ENCODE data around the gene PRPF6. TPM values are rescaled to one million over a fixed set of nuclear protein-coding genes. Genes with fewer than 3 reads are reported as not detected.
A peak's percentile ranks its signal among the peaks of the same experiment; 100 is the strongest.

The PRPF6 gene
- total RNA-seq, 1 donor from 2014 or later, result 81.5 TPM

DNA sequence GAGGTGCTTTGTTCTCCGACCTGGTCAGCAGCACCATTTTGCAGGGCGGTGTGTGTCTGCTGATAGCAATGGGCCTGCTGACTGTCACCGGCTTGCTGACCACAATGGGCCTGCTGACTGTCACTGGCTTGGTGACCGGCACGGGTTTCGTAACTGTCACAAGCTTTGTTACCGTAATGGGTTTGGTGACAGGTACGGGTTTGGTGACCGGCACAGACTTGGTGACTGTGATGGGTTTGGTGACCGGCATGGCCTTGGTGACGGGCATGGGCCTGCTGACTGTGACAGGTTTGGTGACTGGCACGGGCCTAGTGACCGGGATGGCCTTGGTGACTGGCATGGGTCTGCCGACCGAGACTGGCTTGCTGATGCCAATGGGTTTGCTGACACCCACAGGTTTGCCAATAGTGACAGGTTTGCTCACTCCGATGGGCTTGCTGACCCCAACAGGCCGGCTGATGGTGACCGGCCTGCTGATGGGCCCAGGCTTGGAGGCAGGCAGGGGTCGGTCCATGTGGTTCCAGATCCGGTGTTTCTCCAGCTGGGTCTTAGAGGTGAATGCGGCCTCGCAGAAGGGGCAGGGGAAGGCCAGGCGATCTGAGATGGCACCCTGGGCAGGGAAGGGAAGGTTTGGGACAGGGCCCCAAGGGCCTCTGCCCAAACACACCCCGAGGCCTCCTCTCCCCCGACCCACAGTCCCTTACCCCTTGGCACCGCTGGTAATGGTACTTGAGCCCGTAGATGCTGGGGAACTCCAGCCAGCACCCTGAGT, 14.6 kb upstream of the PRPF6 start:
- H3K27me3 Mint-ChIP-seq (ENCODE audit: low read depth), result peaks cover 3% of the 10 kb centered on the region
- peaks cover 2% of the 10 kb centered on the region for H3K36me3 Mint-ChIP-seq (ENCODE audit: low read depth)
- H3K4me1 Mint-ChIP-seq, result no peaks in the 10 kb centered on the region
- H3K9me3 Mint-ChIP-seq, result no peaks in the 10 kb centered on the region
- H3K4me3 Mint-ChIP-seq, result peak overlapping the region; percentile 44
- TF ChIP-seq, protein P1, sequence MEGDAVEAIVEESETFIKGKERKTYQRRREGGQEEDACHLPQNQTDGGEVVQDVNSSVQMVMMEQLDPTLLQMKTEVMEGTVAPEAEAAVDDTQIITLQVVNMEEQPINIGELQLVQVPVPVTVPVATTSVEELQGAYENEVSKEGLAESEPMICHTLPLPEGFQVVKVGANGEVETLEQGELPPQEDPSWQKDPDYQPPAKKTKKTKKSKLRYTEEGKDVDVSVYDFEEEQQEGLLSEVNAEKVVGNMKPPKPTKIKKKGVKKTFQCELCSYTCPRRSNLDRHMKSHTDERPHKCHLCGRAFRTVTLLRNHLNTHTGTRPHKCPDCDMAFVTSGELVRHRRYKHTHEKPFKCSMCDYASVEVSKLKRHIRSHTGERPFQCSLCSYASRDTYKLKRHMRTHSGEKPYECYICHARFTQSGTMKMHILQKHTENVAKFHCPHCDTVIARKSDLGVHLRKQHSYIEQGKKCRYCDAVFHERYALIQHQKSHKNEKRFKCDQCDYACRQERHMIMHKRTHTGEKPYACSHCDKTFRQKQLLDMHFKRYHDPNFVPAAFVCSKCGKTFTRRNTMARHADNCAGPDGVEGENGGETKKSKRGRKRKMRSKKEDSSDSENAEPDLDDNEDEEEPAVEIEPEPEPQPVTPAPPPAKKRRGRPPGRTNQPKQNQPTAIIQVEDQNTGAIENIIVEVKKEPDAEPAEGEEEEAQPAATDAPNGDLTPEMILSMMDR (conservative IDR thresholded peaks at IDR 0.05), result no peak
- no peak for DNase-seq (ENCODE audit: low read depth, low spot score)
- H3K27ac Mint-ChIP-seq (ENCODE audit: unreplicated experiment), result no peak overlapping the region

DNA sequence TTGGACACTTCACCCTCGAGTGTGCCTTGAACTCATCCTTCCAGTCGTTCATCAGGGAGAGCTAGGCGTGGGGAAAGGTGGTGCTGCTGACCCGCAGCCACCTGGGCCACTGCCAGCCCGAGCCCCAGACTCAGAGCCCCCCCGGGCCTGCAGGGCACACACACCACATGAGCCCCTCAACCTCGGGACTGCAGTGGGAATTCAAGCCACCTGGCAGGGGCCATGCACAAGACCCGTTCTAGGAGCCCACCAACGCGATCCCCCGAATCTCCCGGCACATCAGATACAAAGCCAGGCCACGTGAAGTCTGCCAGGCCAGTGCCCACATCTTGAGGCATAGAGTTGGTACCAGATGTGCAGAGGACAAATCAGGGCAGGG, 14.0 kb upstream of the PRPF6 start:
- TF ChIP-seq, protein P1 (conservative IDR thresholded peaks at IDR 0.05), result no peak
- Mint-ChIP-seq H3K27ac (ENCODE audit: unreplicated experiment) (no peak overlapping the region), H3K4me3 (peak overlapping the region; percentile 31), H3K4me1 (no peaks in the 10 kb centered on the region), H3K36me3 (ENCODE audit: low read depth) (peaks cover 2% of the 10 kb centered on the region), H3K27me3 (ENCODE audit: low read depth) (peaks cover 3% of the 10 kb centered on the region), H3K9me3 (no peaks in the 10 kb centered on the region)
- no peak for DNase-seq (ENCODE audit: low read depth, low spot score)

DNA sequence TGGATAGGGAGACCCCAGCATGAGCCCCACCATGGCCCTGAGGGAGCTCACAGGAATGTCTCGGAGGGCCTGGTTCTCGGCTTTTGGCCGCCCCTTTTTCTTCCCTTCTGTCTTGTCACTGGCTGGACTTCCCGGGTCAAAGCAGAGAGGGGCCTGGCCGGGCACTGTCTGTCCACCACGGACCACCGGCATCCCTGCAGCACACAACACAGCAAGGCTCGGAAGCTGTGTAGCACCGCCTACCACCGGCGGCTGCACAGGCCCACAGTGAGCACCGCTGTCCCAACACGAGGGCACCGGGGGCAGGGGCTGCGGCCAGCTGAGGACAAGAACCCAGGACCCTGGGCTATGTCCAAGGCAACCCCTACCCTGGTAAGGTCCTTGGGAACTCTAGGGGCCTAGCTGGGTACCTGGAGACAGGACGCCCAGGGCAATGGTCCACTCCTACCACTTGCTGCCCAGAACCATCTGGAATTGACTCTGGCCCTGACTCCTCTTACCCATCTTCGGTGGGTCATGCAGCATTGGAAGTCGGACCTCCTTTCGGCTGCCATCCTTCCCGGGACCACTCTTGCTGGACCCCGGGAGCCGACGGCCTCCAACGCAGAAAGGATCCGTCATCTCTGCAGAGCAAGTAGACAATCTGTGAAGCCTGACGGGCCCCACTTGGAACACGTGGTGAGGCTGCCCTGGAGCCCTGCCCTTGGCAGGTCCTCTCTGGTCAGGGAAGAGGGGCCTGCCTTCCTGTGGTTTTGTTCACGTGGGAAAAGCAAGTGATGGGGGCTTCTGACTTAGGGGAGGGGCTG, 13.4 kb upstream of the PRPF6 start:
- no peak overlapping the region for H3K27ac Mint-ChIP-seq (ENCODE audit: unreplicated experiment)
- H3K4me1 Mint-ChIP-seq, result peaks cover 5% of the 10 kb centered on the region
- H3K9me3 Mint-ChIP-seq, result no peaks in the 10 kb centered on the region
- DNase-seq (ENCODE audit: low read depth, low spot score), result no peak
- TF ChIP-seq, protein P1 (conservative IDR thresholded peaks at IDR 0.05), result no peak
- peaks cover 3% of the 10 kb centered on the region for H3K27me3 Mint-ChIP-seq (ENCODE audit: low read depth)
- H3K36me3 Mint-ChIP-seq (ENCODE audit: low read depth), result peaks cover 2% of the 10 kb centered on the region
- H3K4me3 Mint-ChIP-seq, result peak overlapping the region; percentile 89

DNA sequence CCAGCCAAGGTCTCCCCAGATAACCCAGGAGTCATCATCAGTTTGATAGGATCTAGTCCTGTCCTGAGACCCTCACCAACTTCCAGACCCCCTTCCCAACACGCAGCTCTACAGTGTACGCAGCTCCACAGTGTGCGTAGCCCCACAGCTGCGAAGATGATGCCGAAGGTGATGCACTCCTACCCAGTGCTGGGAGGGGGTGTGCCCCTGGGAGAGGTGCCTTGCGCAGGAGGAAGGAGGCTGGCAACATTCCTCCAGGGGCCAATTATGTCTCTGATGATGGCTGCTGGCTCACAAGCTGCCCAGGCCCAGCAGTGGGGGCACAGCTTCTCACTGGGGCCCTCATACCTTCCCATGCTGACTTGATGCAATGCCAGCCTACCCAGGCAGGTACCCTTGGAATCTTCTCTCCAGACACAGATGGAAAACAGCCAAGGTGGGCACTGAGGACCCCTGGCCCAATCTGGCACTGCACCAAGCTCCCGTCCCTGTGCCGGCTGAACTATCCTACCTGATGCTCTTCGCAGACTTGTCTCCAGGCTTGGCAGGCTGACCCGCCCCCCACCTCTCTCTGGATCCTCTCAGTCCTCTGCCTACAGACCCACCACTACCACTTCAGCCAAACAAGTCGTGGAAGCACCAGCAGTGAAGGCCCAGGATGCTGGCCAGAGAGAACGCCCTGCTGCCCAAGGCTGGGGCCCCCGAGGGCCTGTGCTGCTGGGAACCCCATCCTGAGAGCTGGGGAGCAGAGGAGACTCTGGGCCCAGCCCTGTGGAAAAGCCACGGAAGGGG, 12.6 kb upstream of the PRPF6 start:
- no peak overlapping the region for H3K27ac Mint-ChIP-seq (ENCODE audit: unreplicated experiment)
- H3K27me3 Mint-ChIP-seq (ENCODE audit: low read depth), result peaks cover 3% of the 10 kb centered on the region
- TF ChIP-seq, protein P1 (conservative IDR thresholded peaks at IDR 0.05), result no peak
- peaks cover 12% of the 10 kb centered on the region for H3K4me1 Mint-ChIP-seq
- no peak for DNase-seq (ENCODE audit: low read depth, low spot score)
- H3K36me3 Mint-ChIP-seq (ENCODE audit: low read depth), result peaks cover 2% of the 10 kb centered on the region
- peak overlapping the region; percentile 89 for H3K4me3 Mint-ChIP-seq
- H3K9me3 Mint-ChIP-seq, result no peaks in the 10 kb centered on the region

Data from neural crest cell (in vitro differentiated cells).